ENCODE results near the gene FARP2. TPM values are rescaled to one million over a fixed set of nuclear protein-coding genes. Genes with fewer than 3 reads are reported as not detected.

FARP2 gene
- total and polyA plus RNA-seq, 10 donors = 9.1 to 72.8 (median 53.4) TPM

GRCh38 chr2:241501551-241501950, 145.5 kb downstream of the FARP2 start:
- Histone ChIP-seq H3K27ac (no peak overlapping the region), H3K36me3 (peaks cover 0 to 66% (median 30%) of the 10 kb centered on the region in 6 donors), H3K27me3 (replicated peaks in 1 of 7) (no peaks in the 10 kb centered on the region), H3K4me1 (peaks cover 7 to 30% (median 18%) of the 10 kb centered on the region in 6 donors), H3K9me3 (no peaks in the 10 kb centered on the region), H3K4me3 (no peak overlapping the region)
- WGBS, 5 donors = 93 to 97% (median 96%) methylated on average over 17 of the region's 17 CpGs
- DNase-seq = peak; percentile 60
- TF ChIP-seq POLR2AphosphoS5 (IDR thresholded peaks at IDR 0.05) (no peak), POLR2A (IDR thresholded peaks at IDR 0.05) (no peak), CTCF (IDR thresholded peaks at IDR 0.05 in 8 of 11, conservative IDR thresholded peaks at IDR 0.05 in 3 of 11) (no peak)
- intact Hi-C loops (cut with DNase I; ENCODE audit: low total_unique reads) = no loop called here

GRCh38 chr2:241502281-241502680, 146.2 kb downstream of the FARP2 start:
- Histone ChIP-seq H3K36me3 (peaks cover 0 to 59% (median 23%) of the 10 kb centered on the region in 6 donors), H3K4me1 (peaks cover 13 to 38% (median 26%) of the 10 kb centered on the region in 6 donors), H3K4me3 (no peak overlapping the region), H3K27me3 (replicated peaks in 1 of 7) (peaks cover 0 to under 1% (median 0%) of the 10 kb centered on the region in 7 donors), H3K9me3 (no peaks in the 10 kb centered on the region), H3K27ac (no peak overlapping the region)
- peak; percentile 54 for DNase-seq
- intact Hi-C loops (cut with DNase I; ENCODE audit: low total_unique reads) = no loop called here
- TF ChIP-seq CTCF (IDR thresholded peaks at IDR 0.05 in 8 of 11, conservative IDR thresholded peaks at IDR 0.05 in 3 of 11) = no peak
- TF ChIP-seq POLR2A (IDR thresholded peaks at IDR 0.05) = no peak
- no peak for TF ChIP-seq POLR2AphosphoS5 (IDR thresholded peaks at IDR 0.05)
- WGBS, 5 donors = 90 to 97% (median 93%) methylated on average over 11 of the region's 11 CpGs

GRCh38 chr2:241503776-241504392, 147.8 kb downstream of the FARP2 start:
- H3K36me3 ChIP-seq = peaks cover 0 to 43% (median 11%) of the 10 kb centered on the region in 6 donors
- peaks cover 0 to 8% (median 0%) of the 10 kb centered on the region in 7 donors for H3K27me3 ChIP-seq (replicated peaks in 1 of 7)
- H3K4me3 ChIP-seq = no peak overlapping the region
- TF ChIP-seq POLR2AphosphoS5 (IDR thresholded peaks at IDR 0.05) = peak in 1 of 3 donors; percentile 33
- TF ChIP-seq POLR2A (IDR thresholded peaks at IDR 0.05) = no peak
- DNase-seq = peak; percentile 70
- 77 to 84% (median 78%) methylated on average over 9 to 12 of the region's 12 CpGs for WGBS, 5 donors
- H3K4me1 ChIP-seq = peaks cover 17 to 47% (median 34%) of the 10 kb centered on the region in 6 donors
- peak overlapping the region in 1 of 8 donors; percentile 53 for H3K27ac ChIP-seq
- no peaks in the 10 kb centered on the region for H3K9me3 ChIP-seq
- intact Hi-C loops (cut with DNase I; ENCODE audit: low total_unique reads) = no loop called here

- H3K4me1 ChIP-seq = peaks cover 25 to 58% (median 45%) of the 10 kb centered on the region in 6 donors
- WGBS, 5 donors = 88 to 95% (median 91%) methylated on average over 10 to 15 of the region's 15 CpGs
- no peak for TF ChIP-seq POLR2AphosphoS5 (IDR thresholded peaks at IDR 0.05)
- TF ChIP-seq POLR2A (IDR thresholded peaks at IDR 0.05) = no peak
- no peak for TF ChIP-seq CTCF (IDR thresholded peaks at IDR 0.05 in 8 of 11, conservative IDR thresholded peaks at IDR 0.05 in 3 of 11)
- H3K9me3 ChIP-seq = no peaks in the 10 kb centered on the region
- peaks cover 0 to 30% (median 9%) of the 10 kb centered on the region in 6 donors for H3K36me3 ChIP-seq
- DNase-seq = peak; percentile 71
- H3K4me3 ChIP-seq = no peak overlapping the region
- intact Hi-C loops (cut with DNase I; ENCODE audit: low total_unique reads) = no loop called here
- H3K27me3 ChIP-seq (replicated peaks in 1 of 7) = peaks cover 0 to 8% (median 0%) of the 10 kb centered on the region in 7 donors
- peak overlapping the region in 3 of 8 donors; percentile 91 to 92 (median 92) for H3K27ac ChIP-seq
These were observed 149.1 kb downstream of the FARP2 start for GRCh38 chr2:241505086-241505780.

All from spleen (tissue), 11 donors.